ENCODE measurements around the gene PYGO2.

The PYGO2 gene

GRCh38 chr1:154943649-154944400, 17.8 kb downstream of the PYGO2 start:
- peak; percentile 51 for DNase-seq (ENCODE audit: low spot score)

DNA sequence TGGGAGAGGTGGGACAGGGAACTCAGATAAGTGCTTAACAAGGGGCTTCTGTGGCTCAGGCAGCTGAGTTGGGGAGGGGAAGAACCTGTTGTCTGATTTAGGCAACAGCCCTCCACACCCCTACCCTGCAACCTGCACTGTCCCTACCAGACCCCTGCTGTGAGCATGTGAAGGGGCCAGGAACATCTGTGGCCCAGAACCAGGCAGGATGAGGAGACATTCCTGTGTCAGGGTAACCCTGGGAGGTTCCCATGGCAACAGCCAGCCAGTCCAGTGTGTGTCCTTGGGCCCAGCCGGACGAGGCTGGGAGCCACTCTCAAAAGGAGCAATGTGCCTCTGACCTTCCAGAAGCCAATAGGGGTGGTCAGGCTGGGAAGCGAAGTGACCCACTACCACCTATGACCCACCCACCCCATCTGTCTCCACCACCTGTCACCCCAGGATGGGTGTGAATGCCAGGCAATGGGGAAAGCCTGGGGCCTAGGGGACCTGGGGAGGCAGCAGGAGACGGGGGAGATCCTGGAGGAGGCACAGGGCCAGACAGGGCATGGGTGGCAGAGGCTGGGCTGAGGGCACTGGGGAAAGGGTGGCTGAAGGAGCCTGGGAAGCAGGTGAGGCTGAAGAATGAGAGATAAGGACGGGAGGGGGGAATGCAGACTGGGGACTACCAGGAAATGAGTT, 20.1 kb downstream of the PYGO2 start:
- peak; percentile 59 for DNase-seq (ENCODE audit: low spot score)

DNA sequence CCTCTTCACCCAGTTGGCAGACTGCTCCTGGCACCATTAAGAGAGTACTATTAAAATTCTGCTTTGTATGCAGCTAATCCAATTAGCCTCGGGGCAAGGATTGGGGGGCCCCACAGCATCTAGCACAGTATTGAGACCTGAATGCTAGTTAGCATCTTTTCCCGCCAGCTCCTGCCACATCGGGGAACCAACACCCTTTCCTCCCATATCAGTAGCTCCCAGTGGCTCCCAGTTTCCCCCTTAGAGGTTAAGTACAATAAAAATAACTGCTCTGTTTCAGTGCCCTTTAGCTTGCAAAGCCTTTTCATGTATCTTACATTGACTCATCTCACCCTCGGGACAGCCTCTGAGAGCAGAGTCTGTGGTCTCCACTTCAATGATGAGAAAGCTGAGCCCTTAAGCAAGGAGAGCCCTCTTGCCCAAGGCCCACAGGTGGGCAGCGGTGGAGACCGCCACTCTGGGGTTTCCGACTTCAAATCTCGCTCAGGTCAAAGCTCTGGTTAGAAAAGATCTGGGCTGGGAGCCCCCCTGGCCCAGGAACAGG, 20.9 kb downstream of the PYGO2 start:
- DNase-seq (ENCODE audit: low spot score) = no peak

DNA sequence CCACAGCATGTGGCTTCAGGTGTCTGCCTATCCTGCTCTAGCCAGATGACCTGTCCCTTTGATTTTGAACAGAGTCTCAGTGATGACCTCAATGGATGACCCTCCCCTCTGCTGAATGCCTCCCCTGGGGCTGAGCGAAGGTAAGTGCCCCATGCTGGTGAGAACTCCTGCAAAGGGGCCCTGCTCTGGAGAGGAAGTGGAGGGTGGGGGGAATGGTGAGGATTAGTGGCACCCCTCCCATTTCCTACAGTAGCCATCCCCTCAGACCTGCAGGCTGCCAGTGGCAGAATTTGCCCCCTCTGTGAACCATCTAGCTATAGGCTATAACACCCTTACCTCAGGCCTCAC, 21.4 kb downstream of the PYGO2 start:
- DNase-seq (ENCODE audit: low spot score) = no peak

- no peak for DNase-seq (ENCODE audit: low spot score)
These were observed 22.8 kb downstream of the PYGO2 start for GRCh38 chr1:154938604-154939399.

GRCh38 chr1:154937988-154938386, 23.6 kb downstream of the PYGO2 start:
- DNase-seq (ENCODE audit: low spot score) = no peak

DNA sequence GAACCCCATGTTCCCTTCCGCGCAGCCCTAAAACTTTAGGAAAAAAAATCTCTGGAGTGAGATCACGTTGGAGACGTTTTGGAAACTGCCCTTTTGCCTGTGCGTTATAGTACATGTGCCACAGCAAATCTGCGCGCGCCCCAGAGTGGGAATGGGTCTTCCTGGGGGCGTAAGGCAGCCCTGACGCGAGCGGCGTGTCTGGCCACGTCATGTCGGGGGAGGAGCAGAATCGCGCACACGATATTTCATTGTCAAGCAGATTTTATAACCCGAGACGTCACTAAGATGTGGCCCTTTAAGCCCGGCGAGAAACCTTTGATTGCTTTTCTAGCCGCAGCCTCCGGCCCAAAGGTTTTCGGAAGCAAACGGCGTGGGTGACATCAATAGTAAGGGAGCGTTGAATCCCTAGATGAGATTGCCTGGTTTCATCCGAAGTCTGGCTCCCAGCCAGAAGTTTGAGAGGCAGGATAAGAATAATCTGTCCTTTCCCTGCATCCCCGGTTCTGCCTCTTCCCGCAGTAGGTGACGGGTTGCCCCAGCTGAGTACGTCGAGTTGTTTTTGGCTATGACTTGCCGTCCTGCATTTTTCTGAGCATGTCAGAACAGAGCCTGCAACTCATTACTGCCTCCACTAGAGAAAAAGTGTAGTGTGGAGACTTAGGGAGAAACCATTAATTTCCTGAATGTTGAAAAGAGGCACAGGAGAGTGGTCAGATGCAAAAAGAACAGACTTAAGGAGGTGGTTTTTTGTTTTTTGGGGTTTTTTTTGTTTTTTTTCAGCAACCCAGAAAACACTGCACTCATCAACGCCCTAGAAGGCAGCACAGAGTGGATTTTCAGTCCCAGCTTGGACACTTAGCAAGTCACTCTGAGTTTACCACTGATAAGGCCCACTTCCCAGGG, 24.2 kb downstream of the PYGO2 start:
- peak; percentile 95 for DNase-seq (ENCODE audit: low spot score)

DNA sequence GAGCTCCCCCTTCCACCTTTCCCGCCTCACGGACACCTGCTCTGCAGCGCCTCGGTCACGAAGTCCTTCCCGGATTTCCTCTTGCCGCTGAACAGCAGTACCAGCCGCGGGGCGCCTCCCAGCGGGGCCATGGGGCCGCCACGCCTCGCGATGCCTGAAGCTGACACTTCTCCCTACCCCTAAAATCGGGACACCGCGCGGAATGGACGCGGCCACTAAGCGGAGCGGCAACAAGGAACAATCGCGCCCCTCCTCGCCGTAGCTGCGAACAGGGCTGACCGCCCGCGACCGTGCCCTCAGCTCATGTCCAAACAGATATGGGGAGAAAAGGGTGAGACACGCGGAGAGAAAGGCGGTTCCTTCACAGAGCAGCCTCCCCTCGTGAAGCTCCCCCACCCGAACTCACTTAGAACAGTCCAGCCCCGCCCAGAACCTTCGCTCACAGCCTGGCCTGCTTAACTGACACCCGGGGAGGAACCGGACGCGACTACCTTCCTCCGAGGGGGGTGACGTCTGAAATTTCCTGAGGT, 25.0 kb downstream of the PYGO2 start, which contains the start of gene PMVK:
TSS of gene PMVK (minus strand) at position 165 of the 530 bp plus-strand sequence. CDS start at position 131, 34 bp downstream.
- peak; percentile 97 for DNase-seq (ENCODE audit: low spot score)

- no peak for DNase-seq (ENCODE audit: low spot score)
These were observed 25.6 kb downstream of the PYGO2 start for GRCh38 chr1:154935749-154936554.

- no peak for DNase-seq (ENCODE audit: low spot score)
These were observed 27.1 kb downstream of the PYGO2 start for GRCh38 chr1:154934358-154934948.

- no peak for DNase-seq (ENCODE audit: low spot score)
These were observed 29.6 kb downstream of the PYGO2 start for GRCh38 chr1:154931940-154932487.

GRCh38 chr1:154926201-154926600, 35.4 kb downstream of the PYGO2 start:
- no peak for DNase-seq (ENCODE audit: low spot score)

- no peak for DNase-seq (ENCODE audit: low spot score)
These were observed 36.0 kb downstream of the PYGO2 start for GRCh38 chr1:154925335-154926170.

GRCh38 chr1:154923695-154924094, 37.9 kb downstream of the PYGO2 start:
- no peak for DNase-seq (ENCODE audit: low spot score)

GRCh38 chr1:154913273-154913672, 48.3 kb downstream of the PYGO2 start:
- DNase-seq (ENCODE audit: low spot score) = no peak

GRCh38 chr1:154912755-154913154, 48.8 kb downstream of the PYGO2 start:
- DNase-seq (ENCODE audit: low spot score) = no peak

GRCh38 chr1:154911691-154912550, 49.7 kb downstream of the PYGO2 start:
- no peak for DNase-seq (ENCODE audit: low spot score)
